Measurements from ENCODE around the gene PLCXD1.

GRCh38 chrX:327660-328126, 46.5 kb downstream of the PLCXD1 start:
- TF ChIP-seq BACH2 (CRISPR knock-in tag; IDR thresholded peaks at IDR 0.05; ENCODE audit: borderline replicate concordance), result no peak
- no peak for TF ChIP-seq OSR1 (CRISPR knock-in tag; IDR thresholded peaks at IDR 0.05)
- TF ChIP-seq ZC3H10 (CRISPR knock-in tag; IDR thresholded peaks at IDR 0.05), result no peak
- TF ChIP-seq SNAI2 (CRISPR knock-in tag; IDR thresholded peaks at IDR 0.05), result no peak
- TF ChIP-seq ESRRG (CRISPR knock-in tag; IDR thresholded peaks at IDR 0.05), result no peak
- TF ChIP-seq, protein P1, sequence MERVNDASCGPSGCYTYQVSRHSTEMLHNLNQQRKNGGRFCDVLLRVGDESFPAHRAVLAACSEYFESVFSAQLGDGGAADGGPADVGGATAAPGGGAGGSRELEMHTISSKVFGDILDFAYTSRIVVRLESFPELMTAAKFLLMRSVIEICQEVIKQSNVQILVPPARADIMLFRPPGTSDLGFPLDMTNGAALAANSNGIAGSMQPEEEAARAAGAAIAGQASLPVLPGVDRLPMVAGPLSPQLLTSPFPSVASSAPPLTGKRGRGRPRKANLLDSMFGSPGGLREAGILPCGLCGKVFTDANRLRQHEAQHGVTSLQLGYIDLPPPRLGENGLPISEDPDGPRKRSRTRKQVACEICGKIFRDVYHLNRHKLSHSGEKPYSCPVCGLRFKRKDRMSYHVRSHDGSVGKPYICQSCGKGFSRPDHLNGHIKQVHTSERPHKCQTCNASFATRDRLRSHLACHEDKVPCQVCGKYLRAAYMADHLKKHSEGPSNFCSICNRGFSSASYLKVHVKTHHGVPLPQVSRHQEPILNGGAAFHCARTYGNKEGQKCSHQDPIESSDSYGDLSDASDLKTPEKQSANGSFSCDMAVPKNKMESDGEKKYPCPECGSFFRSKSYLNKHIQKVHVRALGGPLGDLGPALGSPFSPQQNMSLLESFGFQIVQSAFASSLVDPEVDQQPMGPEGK (CRISPR knock-in tag; IDR thresholded peaks at IDR 0.05; ENCODE audit: borderline replicate concordance), result no peak
- no peak for TF ChIP-seq PPARA (CRISPR knock-in tag; IDR thresholded peaks at IDR 0.05; ENCODE audit: borderline replicate concordance)
- TF ChIP-seq ZFP30 (CRISPR knock-in tag; IDR thresholded peaks at IDR 0.05), result no peak
- no peak for TF ChIP-seq TCF4 (CRISPR knock-in tag; IDR thresholded peaks at IDR 0.05; ENCODE audit: borderline replicate concordance)
- TF ChIP-seq ZNF8 (CRISPR knock-in tag; IDR thresholded peaks at IDR 0.05), result no peak
- no peak for TF ChIP-seq ZFP3 (CRISPR knock-in tag; IDR thresholded peaks at IDR 0.05)
- TF ChIP-seq ZNF565 (CRISPR knock-in tag; conservative IDR thresholded peaks at IDR 0.05; ENCODE audit: low read depth), result no peak
